Stimulated activated CD4-positive, alpha-beta T cell treated with anti-CD3 and anti-CD28 coated beads, Interleukin-4, amount 100 ng/mL, for 24 hours (primary cell): ENCODE data around the gene WDR59.
"Not testable (repeated sequence)": the region's sequence is repeated elsewhere in the genome, so short reads cannot be mapped to it uniquely, and the experiment has no call there.

Experiments
- DNase-seq: peaks from one replicate; pipeline ENCODE4 v3.0.0-alpha.2; 2020

The WDR59 gene, protein sequence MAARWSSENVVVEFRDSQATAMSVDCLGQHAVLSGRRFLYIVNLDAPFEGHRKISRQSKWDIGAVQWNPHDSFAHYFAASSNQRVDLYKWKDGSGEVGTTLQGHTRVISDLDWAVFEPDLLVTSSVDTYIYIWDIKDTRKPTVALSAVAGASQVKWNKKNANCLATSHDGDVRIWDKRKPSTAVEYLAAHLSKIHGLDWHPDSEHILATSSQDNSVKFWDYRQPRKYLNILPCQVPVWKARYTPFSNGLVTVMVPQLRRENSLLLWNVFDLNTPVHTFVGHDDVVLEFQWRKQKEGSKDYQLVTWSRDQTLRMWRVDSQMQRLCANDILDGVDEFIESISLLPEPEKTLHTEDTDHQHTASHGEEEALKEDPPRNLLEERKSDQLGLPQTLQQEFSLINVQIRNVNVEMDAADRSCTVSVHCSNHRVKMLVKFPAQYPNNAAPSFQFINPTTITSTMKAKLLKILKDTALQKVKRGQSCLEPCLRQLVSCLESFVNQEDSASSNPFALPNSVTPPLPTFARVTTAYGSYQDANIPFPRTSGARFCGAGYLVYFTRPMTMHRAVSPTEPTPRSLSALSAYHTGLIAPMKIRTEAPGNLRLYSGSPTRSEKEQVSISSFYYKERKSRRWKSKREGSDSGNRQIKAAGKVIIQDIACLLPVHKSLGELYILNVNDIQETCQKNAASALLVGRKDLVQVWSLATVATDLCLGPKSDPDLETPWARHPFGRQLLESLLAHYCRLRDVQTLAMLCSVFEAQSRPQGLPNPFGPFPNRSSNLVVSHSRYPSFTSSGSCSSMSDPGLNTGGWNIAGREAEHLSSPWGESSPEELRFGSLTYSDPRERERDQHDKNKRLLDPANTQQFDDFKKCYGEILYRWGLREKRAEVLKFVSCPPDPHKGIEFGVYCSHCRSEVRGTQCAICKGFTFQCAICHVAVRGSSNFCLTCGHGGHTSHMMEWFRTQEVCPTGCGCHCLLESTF

DNA sequence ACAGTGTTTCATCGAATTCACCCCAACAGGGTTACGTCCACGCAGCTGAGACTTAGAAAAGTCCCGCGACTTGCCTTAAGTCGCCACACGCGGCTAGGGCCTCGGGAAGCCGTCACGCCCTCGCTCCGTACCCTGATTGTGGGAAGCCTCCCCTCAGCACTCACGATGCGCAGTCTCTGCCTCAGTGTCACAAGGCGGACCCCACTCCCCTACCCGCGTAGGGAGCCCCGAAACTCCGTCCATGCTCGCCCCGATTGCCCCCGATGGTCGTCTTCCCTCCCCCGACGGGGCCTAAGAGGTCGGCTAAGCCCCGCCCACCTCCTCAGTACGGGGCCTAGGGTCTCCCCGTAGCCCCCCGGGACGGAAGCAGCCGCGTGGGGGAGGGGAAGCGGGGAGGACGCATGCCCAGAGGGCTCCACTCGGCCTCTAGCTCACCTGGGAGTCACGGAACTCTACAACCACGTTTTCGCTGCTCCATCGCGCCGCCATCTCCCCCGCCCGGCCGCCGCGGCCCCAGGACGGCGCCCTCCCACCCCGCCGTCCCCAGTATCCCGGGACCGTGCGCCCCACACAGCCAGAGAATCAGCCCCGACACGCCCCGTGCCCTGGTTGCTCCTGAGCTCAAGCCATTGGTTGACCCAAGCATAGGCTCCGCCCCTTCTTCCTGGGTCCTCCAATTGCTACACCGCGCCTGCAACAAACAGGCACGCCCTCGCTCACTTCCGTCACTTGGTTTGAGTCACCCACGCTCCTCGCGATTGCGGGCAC, at the start of gene WDR59:
WDR59 (minus strand) TSS at position 595 of the 768 bp plus-strand sequence; CDS start at position 489, 106 bp downstream.
- peak; percentile 99 for DNase-seq

DNA sequence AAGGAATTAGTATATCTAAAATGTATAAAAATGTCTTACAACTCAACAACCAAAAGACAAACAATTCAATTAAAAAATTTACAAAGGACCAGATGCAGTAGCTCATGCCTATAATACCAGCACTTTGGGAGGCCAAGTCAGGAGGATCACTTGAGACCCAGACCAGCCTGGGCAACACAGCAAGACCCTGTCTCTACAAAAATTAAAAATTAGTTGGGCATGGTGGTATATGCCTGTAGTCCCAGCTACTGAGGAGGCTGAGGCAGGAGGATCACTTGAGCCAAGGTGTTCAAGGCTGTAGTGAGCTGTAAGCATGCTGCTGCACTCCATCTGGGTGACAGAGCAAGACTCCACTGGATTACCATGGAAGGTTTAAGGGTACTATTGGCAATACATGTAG, 47.7 kb upstream of the WDR59 start:
- DNase-seq = no peak

DNA sequence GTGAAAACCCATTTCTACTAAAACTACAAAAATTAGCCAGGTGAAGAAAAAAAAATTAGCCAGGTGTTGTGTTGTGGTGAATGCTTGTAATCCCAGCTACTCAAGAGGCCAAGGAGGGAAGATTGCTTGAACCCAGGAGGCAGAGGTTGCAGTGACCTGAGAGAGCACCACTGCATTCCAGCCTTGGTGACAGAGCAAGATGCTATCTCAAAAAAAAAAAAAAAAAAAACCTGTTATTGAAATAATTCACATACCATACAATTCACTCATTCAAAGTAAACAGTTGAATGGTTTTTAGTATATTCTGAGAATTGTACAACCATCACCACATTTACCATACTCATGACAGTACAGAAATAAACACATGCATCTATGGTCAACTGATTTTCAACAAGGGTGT, 44.9 kb upstream of the WDR59 start:
- DNase-seq = no peak

DNA sequence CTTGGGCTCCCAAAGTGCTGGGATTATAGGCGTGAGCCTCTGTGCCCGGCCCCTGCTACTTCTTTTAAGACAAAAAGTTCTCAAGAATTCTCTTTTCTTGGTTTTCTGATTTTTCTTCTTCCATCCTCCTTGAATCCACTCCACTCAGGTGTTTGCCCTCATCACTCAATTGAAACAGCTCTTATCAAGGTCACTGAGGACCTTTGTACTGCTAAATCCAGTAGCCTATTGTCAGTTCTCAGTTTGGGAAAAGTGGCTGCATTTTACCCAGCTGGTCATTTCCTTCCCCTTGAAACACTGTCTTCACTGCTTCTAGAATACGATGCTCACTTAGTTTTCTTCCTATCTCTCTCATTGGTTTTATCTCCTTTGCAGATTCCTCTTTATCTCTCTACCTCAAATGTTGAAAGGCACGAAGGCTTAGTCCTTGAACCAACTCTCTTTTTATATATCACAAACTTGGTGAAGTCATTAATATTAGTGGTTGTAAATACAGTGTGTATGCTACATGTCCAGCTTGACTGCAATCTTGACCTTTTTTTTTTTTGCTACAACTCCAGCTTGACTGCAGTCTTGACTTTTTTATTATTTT, 43.7 kb upstream of the WDR59 start:
- DNase-seq = no peak

DNA sequence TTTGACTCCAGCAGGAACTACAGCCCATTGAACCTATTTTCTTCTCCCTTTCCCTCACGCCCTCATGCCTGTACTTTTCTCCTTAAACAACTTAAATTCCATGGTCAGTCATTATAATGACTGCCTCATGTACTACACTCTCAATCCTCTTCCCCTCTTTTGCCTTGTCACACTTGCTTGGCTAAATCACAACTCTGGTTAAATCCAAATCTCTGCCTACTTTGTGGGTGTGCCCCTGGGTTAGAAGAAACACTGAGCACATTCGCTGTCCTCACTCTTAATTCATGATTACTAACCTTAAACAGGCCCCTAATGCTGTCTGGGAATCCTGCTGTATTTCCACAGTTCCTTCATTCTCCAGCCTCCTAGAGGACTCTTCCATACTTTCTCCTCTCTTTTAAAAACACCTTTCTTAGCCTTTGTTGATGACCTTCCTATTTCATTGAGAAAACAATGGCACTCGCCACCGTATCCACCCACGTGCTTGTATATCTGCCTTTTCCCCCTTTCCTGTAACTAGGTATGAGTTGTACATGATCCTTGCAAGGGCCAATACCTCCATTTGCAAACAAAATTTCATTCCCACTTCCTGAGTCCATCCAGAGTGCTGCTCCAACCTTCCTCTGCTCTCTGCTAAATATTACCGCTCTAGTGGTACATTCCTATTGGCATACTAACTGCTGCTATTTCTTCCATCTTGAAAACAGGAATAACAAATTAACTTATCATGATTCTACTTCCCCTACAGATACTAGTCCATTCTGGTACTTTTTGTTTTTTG, 42.8 kb upstream of the WDR59 start:
- DNase-seq = no peak

DNA sequence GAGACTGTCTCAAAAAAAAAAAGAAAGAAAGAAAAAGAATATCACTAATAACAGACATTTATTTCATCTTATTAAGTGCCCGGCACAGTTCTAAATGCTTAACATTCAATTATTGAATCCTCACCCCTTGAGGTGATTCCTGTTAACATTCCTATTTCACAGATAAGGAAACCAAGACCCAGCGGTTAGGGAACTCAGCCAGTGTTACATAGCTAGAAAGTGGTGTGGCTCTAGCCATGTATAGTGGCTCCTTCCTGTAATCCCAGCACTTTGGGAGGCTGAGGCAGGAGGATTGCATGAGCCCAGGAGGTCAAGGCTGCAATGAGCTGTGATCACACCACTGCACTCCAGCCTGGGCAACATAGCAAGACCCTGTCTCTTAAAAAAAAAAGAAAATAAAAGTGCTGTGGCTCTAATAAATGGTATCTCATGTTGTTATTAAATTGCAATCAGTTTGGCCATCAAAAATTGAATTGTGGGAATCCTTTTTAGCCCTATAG, 42.0 kb upstream of the WDR59 start:
- no peak for DNase-seq

DNA sequence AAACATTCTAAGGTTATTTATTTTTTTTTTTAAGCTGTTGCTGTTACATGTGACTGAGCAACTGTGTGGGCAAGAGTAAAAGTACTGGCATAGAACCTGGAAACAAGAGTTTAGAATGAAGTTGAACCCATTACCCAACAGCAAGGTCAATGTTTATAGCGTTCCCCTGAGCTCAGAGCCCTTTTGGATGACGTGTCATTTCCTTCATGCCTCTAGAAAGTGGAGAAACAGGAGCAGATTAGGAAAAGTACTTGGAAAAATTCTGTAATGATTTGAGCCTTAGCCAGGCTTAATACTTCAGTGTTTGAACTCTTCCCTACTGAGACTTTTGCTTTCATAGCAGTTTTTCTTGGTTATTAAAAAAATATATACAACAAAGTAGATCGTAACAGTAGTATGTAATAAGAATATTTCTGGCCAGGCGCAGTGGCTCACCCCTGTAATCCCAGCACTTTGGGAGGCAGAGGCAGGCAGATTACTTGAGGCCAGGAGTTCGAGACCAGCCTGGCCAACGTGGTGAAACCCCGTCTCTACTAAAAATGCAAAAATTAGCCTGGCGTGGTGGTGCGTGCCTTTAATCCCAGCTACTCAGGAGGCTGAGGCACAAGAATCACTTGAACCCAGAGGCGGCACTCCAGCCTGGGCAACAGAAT, 41.4 kb upstream of the WDR59 start:
- DNase-seq = not testable (repeated sequence)

DNA sequence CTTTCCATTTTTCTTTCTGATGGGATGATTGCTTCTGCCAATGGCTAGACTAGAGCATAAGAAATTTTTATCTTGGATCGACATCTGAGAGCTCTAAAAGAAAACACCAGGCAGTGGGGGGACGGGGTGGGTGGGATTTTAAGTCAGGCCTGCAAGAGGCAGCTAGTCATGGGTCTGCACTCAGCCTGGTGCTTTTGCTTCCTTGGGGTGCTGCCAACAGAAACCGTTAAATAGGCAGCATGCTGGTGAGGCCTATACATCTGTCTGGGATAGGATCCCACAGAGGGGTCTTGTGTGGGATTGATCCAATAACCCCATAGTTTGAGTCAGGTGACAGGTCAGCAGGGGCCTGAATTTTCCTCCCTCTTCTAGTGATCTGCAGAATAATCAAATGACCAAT, 40.8 kb upstream of the WDR59 start:
- DNase-seq = no peak

DNA sequence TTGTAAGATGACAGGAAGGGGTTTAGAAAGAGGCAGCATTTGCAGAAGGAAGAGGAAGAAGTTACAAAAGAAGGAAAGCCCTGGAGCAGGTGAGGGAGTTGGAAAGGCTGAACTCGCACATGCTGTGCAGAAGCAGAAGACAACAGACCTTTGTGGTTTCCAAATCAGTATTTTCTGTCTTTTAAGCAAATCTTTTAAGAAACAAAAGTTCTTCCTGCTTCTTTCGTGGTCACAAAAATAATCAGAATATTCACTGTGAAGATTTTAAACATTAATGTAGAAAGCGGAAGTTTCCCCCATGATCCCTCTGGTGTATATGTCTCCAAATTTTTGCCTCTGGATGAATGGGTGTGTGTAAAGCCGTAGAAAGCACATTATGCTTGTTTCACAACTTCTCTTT, 39.7 kb upstream of the WDR59 start:
- no peak for DNase-seq

DNA sequence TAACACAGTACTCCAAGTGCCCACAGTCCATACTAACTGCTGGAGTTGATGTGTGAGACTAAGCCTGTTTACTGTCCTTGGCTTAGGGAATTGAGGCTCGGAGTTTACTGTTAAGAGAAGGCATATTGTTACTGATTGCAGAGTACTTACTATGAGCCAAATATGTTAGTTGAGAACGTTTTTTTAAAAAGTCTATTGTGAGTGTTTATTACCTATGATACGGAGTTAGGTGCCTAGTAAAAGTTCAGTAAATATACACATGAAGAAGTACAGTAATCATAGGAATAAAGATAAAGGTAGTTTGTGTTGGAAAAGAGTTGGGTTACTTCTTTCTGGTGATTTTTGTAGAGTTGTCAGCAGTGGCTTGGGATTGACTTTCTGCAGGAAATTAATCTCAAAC, 39.3 kb upstream of the WDR59 start:
- DNase-seq = no peak

DNA sequence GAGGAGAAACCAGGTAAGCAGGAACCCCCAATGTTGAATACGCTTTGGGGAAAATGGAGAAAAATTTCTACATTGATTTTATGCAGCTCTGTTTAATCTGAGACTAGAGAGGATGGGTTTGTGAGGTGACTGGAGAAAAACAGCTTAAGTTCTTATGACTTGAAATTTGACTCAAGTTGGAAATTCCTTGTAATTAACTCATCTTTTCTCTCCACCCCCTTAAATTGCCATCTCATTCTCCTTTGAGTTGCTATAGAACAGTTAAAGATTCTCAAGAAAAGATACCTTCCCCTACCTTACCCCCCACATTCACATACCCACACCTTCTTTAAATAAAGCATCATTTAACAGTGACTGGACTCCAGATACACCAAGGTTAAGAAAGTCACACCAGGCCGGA, 38.1 kb upstream of the WDR59 start:
- no peak for DNase-seq

DNA sequence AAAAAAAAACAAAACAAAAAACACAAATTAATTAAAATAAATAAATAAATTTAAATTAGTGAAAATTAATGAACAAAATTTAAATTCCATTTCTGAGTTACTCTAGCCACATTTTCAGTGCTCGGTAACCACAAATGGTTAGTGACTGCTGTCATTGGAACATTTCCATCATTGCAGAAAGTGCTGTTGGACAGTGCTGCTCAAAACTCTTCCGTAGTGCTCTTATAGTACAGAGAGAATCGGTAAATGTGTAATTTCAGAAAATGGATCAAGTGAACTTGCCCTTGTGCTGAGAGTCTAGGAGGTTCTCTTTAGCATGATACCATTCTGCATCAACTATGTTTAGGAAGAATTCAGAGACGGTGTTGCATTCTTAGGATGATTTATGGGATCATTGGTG, 37.6 kb upstream of the WDR59 start:
- no peak for DNase-seq

DNA sequence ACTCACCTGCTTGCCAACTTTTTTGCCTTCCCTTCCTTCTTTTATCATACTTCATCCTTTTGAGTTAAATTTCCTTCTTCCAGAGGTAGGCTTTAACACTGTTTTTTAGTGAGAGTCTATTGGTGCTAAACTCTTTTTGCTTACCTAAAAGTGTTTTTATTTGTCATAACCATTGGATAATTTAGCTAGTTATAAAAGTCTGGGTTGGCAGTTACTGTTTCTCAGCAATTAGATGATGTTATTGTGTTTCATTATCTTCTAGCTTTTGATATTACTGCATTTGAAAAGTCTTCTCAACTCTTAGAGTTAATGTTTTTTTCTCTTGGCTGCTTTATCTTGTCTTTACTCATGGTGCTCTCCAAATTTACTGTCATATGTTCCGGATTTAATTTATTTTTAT, 36.5 kb upstream of the WDR59 start:
- DNase-seq = no peak

DNA sequence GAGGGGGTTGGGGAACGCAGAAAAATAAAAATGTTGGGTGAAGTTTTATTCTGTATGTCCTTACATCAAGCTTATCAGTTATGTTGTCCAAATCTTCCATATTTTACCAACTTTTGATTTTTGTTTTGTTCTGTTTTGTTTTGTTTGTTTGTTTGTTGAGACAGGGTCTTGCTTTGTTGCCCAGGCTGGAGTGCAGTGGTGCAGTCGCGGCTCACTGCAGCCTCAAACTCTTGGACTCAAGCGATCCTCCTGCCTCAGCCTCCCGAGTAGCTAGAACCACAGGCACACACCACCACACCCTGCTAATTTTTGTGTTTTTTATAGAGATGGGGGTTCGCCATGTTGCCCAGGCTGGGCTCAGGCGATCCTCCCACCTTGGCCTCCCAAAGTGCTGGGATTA, 34.7 kb upstream of the WDR59 start:
- DNase-seq = no peak

DNA sequence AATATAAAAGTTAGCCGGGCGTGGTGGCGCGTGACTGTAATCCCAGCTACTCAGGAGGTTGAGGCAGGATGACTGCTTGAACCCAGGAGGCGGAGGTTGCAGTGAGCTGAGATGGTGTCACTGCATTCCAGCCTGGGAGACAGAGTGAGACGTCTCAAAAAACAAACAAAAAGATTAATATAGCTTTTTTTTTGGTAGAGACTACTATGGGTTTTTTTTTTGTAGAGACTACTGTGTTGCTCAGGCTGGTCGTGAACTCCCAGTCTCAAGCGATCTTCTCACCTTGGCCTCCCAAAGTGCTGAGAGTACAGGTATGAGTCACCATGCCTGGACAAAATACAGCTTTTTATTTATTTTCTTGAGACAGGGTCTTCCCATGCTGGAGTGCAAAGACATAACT, 34.1 kb upstream of the WDR59 start:
- no peak for DNase-seq

DNA sequence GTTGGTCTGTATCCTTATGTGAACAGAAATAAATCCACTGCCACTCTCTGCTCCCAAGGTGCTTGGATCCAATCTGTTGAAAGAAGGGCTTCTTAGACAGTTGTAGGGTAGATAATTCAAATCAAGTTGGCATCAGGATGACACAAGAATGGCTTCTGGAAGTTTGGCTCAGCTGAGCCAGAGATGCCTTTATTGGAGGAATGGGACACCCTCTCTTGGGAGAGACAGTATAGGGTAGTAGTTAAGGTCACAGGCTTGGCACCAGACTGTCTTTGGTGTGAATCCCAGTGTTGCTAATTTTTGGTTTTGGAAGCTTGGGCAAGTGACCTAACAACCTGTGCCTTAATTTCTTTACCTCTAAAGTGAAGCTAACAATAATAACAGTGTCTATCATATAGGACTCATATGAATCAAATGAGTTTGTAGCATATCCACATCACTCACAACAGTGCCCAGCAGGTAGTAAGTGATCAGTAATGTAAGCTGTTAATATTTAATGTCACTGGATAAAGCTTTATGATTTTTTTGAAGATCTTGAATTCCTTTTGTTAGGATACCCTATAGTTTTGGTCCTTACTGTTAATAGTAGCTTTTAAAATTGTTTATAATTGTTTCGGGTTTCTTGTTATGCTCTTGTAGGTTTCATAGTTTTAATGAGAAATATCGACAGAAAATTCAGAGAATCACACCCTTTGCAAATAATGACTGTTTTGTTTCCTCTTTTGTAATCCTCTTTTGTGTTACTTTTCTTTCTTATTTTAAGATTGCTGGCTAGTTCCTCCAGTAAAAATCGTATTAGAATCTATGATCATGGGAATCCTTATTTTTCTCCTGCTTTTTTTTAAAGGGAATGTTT, 33.0 kb upstream of the WDR59 start:
- DNase-seq = no peak

DNA sequence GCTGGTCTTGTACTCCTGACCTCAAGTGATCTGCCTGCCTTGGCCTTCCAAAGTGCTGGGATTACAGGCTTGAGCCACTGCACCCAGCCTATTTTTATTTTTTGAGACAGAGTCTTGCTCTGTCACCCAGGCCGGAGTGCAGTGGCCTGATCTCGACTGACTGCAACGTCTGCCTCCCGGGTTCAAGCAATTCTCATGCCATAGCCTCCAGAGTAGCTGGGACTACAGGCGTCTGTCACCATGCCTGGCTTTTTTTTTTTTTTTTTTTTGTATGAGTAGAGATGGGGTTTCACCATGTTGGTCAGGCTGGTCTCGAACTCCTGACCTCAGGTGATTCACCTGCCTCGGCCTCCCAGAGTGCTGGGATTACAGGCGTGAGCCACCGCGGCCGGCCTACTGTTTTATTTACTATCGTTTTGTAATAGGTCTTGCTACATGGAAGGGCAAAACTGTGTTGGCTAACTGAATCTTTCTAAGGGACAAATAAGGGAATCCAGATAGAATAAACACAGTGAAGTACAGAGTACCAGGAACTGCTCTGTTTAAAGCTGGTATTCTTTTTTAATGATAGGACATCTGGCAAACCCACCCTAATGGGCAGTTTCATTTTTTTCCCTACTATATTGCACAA, 31.6 kb upstream of the WDR59 start:
- DNase-seq = not testable (repeated sequence)

DNA sequence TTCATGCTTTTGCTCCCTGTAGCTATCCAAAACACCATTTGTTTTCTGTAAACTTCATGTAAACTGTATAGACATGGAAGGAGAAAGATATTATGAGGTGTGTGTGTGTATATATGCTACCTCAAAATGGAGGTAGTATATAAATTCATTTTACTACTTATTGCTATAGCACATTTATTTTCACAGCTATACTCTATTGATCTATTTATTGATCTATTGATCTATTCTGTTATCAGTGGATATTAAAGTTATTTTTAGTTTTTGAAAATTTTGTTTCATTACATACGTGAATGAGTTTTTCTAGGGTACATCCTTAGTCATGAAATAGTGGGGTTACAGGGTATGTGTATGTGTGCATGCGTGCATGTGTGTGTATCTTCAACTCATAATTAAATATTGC, 29.4 kb upstream of the WDR59 start:
- no peak for DNase-seq

DNA sequence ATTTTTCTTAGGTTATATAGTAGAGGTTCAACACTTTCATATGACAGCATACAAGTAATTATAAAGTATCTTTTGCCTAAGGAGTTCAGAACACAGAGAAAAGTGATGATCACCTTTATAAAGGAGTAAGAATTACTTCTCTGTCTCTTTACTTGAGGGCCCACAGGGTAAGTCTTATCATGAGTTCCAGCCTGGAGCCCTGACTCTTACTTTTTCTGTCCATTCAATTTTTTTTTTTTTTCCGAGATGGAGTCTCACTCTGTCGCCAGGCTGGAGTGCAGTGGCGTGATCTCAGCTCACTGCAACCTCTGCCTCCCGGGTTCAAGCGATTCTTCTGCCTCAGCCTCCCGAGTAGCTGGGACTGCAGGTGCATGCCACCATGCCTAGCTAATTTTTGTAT, 28.2 kb upstream of the WDR59 start:
- DNase-seq = not testable (repeated sequence)
